ENCODE results near the gene CCDC102B. TPM values are rescaled to one million over a fixed set of nuclear protein-coding genes. Genes with fewer than 3 reads are reported as not detected.

The CCDC102B gene
- total RNA-seq, 1 experiment from 2014 or later: 3.1 TPM

GRCh38 chr18:68916734-68917133 is 118.9 kb downstream of the CCDC102B start:
- no peak for TF ChIP-seq HMGXB4 (CRISPR knock-in tag; IDR thresholded peaks at IDR 0.05)
- TF ChIP-seq ZMAT4 (CRISPR knock-in tag; IDR thresholded peaks at IDR 0.05): no peak
- no peak for TF ChIP-seq SMAD3 (CRISPR knock-in tag; IDR thresholded peaks at IDR 0.05; ENCODE audit: borderline replicate concordance)
- no peak for TF ChIP-seq STAT6 (CRISPR knock-in tag; conservative IDR thresholded peaks at IDR 0.05; ENCODE audit: low read depth)
- TF ChIP-seq JAZF1 (CRISPR knock-in tag; IDR thresholded peaks at IDR 0.05): no peak
- TF ChIP-seq TCF7 (CRISPR knock-in tag; IDR thresholded peaks at IDR 0.05; ENCODE audit: low read depth): no peak
- no peak for TF ChIP-seq GABPB1 (CRISPR knock-in tag; IDR thresholded peaks at IDR 0.05)
- TF ChIP-seq TP53 (CRISPR knock-in tag; IDR thresholded peaks at IDR 0.05): no peak
- no peak for TF ChIP-seq ZNF532 (CRISPR knock-in tag; IDR thresholded peaks at IDR 0.05; ENCODE audit: borderline replicate concordance)
- TF ChIP-seq E2F4 (CRISPR knock-in tag; IDR thresholded peaks at IDR 0.05; ENCODE audit: borderline replicate concordance, low read depth): no peak
- no peak for TF ChIP-seq MAX (CRISPR knock-in tag; IDR thresholded peaks at IDR 0.05)
- no peak for TF ChIP-seq CREB1 (CRISPR knock-in tag; IDR thresholded peaks at IDR 0.05)
- no peak for TF ChIP-seq ZNF138 (CRISPR knock-in tag; conservative IDR thresholded peaks at IDR 0.05)
- no peak for TF ChIP-seq JUN (CRISPR knock-in tag; IDR thresholded peaks at IDR 0.05)
- no peak for TF ChIP-seq CREM (CRISPR knock-in tag; IDR thresholded peaks at IDR 0.05)
- no peak for TF ChIP-seq HMGA2 (CRISPR knock-in tag; IDR thresholded peaks at IDR 0.05)
- TF ChIP-seq E2F1 (CRISPR knock-in tag; IDR thresholded peaks at IDR 0.05): no peak
- no peak for TF ChIP-seq RELA (CRISPR knock-in tag; IDR thresholded peaks at IDR 0.05; ENCODE audit: borderline replicate concordance)
- H3K4me3 Mint-ChIP-seq: no peak overlapping the region
- H3K27me3 Mint-ChIP-seq (ENCODE audit: low read depth): no peaks in the 10 kb centered on the region; the same call in 1 of the 2 replicates
- no peak overlapping the region for H3K27ac Mint-ChIP-seq
- DNase-seq (ENCODE audit: low spot score): no peak
- H3K9me3 Mint-ChIP-seq: peaks cover 9% of the 10 kb centered on the region
- ChIA-PET POLR2A (no interaction called here), CTCF (interaction anchor here (0.6 kb wide), 1 partner anchor 8 kb away, joined by 3 read pairs; no protein-coding TSS in a partner anchor)
- H3K4me1 Mint-ChIP-seq: 0 out of 2 replicates have a peak, but pooled peaks cover 4% of the 10 kb centered on the region
- H3K36me3 Mint-ChIP-seq: peaks cover 8% of the 10 kb centered on the region; the same call in 1 of the 2 replicates
- peak; percentile 32 for ATAC-seq

All from WTC11 (cell line).